HL-60 (cell line): Measurements from ENCODE around the gene CLNK.

Experiments used
- DNase-seq, 2 experiments: peaks; one replicate each; pipeline ENCODE4 v3.0.0-alpha.2; 2010 to 2020; ENCODE audit warnings: low read depth in 1 of 2, low spot score in 1 of 2
- H3K27ac ChIP-seq: fragments of 250-450 bp; sonication (Bioruptor Pico); replicated peaks from 2 replicates; pipeline ENCODE4 v1.5.1; 2020; ENCODE audit warnings: mild to moderate bottlenecking, moderate library complexity
- H3K27me3 ChIP-seq: fragments of 250-450 bp; sonication (Bioruptor Pico); 2 replicates; pipeline ENCODE4 v1.5.1; 2021; ENCODE audit warnings: mild to moderate bottlenecking, moderate library complexity; ENCODE audit not compliant: insufficient read depth, poor library complexity, severe bottlenecking
- H3K4me3 ChIP-seq: replicated peaks from 2 replicates; pipeline ENCODE4 v1.5.1; 2011; ENCODE audit warnings: mild to moderate bottlenecking, control low read depth, low read length; ENCODE audit not compliant: insufficient read depth
- GABPA ChIP-seq: IDR thresholded peaks from 2 replicates; pipeline ENCODE4 v1.6.1; 2012; ENCODE audit warnings: low read depth
- POLR2AphosphoS5 ChIP-seq: IDR thresholded peaks from 2 replicates; pipeline ENCODE4 v1.6.1; 2012; ENCODE audit warnings: low read depth
- SPI1 ChIP-seq: IDR thresholded peaks from 2 replicates; pipeline ENCODE4 v1.6.1; 2012; ENCODE audit warnings: low read depth, mild to moderate bottlenecking, borderline replicate concordance
- TF ChIP-seq, protein P1 (sequence below): IDR thresholded peaks from 2 replicates; pipeline ENCODE4 v1.6.1; 2012; ENCODE audit warnings: low read depth; ENCODE audit not compliant: insufficient replicate concordance
- TF ChIP-seq, protein P2 (sequence below): IDR thresholded peaks from one replicate; pipeline ENCODE4 v1.5.1; 2011; ENCODE audit warnings: low read length, control low read depth, inconsistent platforms; ENCODE audit not compliant: insufficient read depth

CLNK gene

DNA sequence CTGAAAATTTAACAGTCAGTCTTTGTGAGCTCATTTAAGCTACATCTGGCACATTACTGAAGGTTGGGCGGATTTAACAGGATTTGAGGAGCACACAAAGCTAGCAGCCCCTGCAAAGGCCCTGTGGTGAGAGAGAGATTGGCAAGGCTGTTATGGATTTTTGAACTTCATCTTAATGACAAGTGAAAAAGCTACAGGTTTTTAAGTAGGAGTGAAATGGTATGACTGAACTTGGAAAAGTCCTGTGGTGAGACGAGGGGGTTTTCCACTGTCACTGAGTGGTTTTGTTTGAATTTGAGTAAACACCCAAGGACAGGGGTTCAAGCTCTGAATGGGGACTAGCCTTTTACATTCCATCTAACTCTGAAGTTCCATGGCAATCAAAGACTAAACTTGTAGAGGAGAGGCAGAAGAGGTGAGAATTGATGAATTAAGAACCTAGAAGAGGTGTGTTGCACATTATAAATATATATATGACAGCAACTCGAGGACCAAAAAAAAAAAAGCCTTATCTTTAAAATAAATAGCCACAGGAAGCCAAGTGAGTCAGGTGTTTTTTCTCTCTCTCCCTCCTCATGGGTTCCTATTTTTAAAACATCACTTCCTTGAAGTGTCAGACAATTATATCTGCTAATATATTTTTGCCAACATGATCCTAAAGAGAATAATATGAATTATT, 47.8 kb upstream of the CLNK start:
- TF ChIP-seq, protein P1, sequence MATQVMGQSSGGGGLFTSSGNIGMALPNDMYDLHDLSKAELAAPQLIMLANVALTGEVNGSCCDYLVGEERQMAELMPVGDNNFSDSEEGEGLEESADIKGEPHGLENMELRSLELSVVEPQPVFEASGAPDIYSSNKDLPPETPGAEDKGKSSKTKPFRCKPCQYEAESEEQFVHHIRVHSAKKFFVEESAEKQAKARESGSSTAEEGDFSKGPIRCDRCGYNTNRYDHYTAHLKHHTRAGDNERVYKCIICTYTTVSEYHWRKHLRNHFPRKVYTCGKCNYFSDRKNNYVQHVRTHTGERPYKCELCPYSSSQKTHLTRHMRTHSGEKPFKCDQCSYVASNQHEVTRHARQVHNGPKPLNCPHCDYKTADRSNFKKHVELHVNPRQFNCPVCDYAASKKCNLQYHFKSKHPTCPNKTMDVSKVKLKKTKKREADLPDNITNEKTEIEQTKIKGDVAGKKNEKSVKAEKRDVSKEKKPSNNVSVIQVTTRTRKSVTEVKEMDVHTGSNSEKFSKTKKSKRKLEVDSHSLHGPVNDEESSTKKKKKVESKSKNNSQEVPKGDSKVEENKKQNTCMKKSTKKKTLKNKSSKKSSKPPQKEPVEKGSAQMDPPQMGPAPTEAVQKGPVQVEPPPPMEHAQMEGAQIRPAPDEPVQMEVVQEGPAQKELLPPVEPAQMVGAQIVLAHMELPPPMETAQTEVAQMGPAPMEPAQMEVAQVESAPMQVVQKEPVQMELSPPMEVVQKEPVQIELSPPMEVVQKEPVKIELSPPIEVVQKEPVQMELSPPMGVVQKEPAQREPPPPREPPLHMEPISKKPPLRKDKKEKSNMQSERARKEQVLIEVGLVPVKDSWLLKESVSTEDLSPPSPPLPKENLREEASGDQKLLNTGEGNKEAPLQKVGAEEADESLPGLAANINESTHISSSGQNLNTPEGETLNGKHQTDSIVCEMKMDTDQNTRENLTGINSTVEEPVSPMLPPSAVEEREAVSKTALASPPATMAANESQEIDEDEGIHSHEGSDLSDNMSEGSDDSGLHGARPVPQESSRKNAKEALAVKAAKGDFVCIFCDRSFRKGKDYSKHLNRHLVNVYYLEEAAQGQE, result no peak
- TF ChIP-seq GABPA (no peak), POLR2AphosphoS5 (no peak), SPI1 (no peak)
- TF ChIP-seq, protein P2, sequence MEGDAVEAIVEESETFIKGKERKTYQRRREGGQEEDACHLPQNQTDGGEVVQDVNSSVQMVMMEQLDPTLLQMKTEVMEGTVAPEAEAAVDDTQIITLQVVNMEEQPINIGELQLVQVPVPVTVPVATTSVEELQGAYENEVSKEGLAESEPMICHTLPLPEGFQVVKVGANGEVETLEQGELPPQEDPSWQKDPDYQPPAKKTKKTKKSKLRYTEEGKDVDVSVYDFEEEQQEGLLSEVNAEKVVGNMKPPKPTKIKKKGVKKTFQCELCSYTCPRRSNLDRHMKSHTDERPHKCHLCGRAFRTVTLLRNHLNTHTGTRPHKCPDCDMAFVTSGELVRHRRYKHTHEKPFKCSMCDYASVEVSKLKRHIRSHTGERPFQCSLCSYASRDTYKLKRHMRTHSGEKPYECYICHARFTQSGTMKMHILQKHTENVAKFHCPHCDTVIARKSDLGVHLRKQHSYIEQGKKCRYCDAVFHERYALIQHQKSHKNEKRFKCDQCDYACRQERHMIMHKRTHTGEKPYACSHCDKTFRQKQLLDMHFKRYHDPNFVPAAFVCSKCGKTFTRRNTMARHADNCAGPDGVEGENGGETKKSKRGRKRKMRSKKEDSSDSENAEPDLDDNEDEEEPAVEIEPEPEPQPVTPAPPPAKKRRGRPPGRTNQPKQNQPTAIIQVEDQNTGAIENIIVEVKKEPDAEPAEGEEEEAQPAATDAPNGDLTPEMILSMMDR, result no peak
- Histone ChIP-seq H3K27me3 (no peaks in the 10 kb centered on the region), H3K4me3 (no peak overlapping the region), H3K27ac (no peak overlapping the region)
- DNase-seq, result no peak

DNA sequence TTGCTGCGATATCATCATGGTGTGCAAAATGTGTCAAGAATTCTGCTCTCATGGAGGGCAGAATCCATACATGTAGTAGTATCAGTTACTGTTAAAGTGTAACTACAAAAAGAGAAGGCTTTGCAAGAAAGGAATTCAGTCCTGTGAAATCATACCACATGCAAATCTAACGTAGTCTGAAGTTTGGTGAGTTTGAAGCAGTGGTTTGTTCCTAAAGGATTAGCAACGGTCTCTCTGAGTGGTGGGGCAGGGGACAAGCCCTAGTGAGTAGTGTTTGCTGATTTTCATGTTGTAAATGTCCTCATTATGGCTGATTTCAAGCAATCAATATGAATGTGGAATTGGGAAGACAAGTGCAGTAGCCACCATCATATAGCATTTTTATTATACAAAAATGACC, 47.1 kb upstream of the CLNK start:
- Histone ChIP-seq H3K27ac (no peak overlapping the region), H3K4me3 (no peak overlapping the region), H3K27me3 (no peaks in the 10 kb centered on the region)
- no peak for TF ChIP-seq POLR2AphosphoS5
- TF ChIP-seq, protein P2, result no peak
- TF ChIP-seq, protein P1, result no peak
- TF ChIP-seq SPI1, result no peak
- no peak for TF ChIP-seq GABPA
- no peak for DNase-seq

DNA sequence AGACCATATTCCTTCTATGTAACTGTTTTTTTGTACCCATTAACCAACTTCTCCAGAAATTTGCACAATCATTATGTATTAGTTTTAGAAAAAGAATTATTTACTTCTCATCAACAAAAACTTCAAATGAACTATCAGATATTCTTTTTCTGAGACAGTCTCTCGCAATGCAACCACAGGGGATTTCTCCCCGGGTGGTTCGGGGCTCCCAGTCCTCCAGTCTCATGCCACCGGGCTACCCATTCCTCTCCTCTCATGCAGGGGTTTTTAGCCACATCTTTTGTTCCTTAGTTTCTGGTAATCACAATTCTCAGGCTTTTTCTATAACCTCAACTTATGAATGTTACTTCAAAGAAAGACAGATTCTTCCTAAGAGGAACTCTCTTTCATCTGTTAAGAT, 46.6 kb upstream of the CLNK start:
- TF ChIP-seq GABPA, result no peak
- TF ChIP-seq, protein P2, result no peak
- no peak for TF ChIP-seq SPI1
- TF ChIP-seq, protein P1, result no peak
- TF ChIP-seq POLR2AphosphoS5, result no peak
- no peak for DNase-seq
- H3K4me3 ChIP-seq, result no peak overlapping the region
- no peaks in the 10 kb centered on the region for H3K27me3 ChIP-seq
- H3K27ac ChIP-seq, result no peak overlapping the region
